Activated T-cell treated with anti-CD3 and anti-CD28 coated beads, Interleukin-2, amount 50 U/mL, for 24 hours (primary cell): Measurements from ENCODE around the gene SORL1.
A peak's percentile ranks its signal among the peaks of the same experiment; 100 is the strongest.
"Not testable (repeated sequence)": the region's sequence is repeated elsewhere in the genome, so short reads cannot be mapped to it uniquely, and the experiment has no call there.

Experiments used
- DNase-seq: peaks from one replicate; pipeline ENCODE4 v3.0.0-alpha.2; 2020
- H3K27ac Mint-ChIP-seq: 2 replicates; pipeline ENCODE4 v1.8.0; 2020; ENCODE audit warnings: mild to moderate bottlenecking, mixed read lengths
- H3K27me3 Mint-ChIP-seq: 2 replicates; pipeline ENCODE4 v1.8.0; 2020; ENCODE audit warnings: mixed read lengths
- H3K36me3 Mint-ChIP-seq: 2 replicates; pipeline ENCODE4 v1.8.0; 2020; ENCODE audit warnings: low read depth, mixed read lengths
- H3K4me1 Mint-ChIP-seq: 2 replicates; pipeline ENCODE4 v1.8.0; 2020; ENCODE audit warnings: low read depth, mixed read lengths
- H3K4me3 Mint-ChIP-seq: 2 replicates; pipeline ENCODE4 v1.8.0; 2020; ENCODE audit warnings: mild to moderate bottlenecking, moderate library complexity, mixed read lengths
- H3K9me3 Mint-ChIP-seq: 2 replicates; pipeline ENCODE4 v1.8.0; 2020; ENCODE audit warnings: mixed read lengths

The SORL1 gene

DNA sequence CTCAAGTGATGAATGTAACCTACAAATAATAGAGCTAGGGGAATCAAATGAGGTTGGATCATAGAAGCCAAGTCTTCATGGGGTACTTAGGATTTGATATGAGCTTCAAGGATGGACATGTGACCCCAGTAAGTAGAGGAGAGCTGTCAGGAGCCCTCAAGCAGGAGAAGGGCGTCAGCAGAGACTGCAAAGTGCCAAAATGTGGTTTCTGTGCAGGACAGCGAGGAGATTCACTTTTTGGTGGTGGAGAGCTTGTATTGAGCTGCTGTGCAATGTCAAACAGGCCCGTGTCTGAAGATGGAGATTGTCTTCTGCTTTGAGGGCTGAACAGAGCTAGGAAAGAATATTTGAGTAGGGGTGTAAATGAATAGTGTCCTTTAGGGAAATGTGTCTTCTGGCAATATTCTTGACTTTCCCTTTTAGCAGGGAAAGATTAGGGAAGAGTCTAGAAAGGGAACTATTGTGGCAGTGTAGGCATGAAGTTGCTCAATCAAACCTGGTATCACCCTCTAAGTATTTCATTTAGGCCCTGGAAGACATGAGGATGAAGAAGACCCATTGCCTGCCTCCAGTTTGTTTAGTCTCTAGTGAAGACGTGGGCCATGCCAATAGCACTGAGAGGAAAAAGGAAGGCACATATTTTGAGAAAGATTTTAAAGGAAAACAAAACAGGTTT is 31.8 kb downstream of the SORL1 start:
- no peak for DNase-seq
- no peaks in the 10 kb centered on the region for H3K27me3 Mint-ChIP-seq
- H3K36me3 Mint-ChIP-seq: peaks cover 55% of the 10 kb centered on the region
- no peaks in the 10 kb centered on the region for H3K9me3 Mint-ChIP-seq
- H3K4me3 Mint-ChIP-seq: no peak overlapping the region
- H3K27ac Mint-ChIP-seq: peak overlapping the region; percentile 93
- H3K4me1 Mint-ChIP-seq: peaks cover 68% of the 10 kb centered on the region

DNA sequence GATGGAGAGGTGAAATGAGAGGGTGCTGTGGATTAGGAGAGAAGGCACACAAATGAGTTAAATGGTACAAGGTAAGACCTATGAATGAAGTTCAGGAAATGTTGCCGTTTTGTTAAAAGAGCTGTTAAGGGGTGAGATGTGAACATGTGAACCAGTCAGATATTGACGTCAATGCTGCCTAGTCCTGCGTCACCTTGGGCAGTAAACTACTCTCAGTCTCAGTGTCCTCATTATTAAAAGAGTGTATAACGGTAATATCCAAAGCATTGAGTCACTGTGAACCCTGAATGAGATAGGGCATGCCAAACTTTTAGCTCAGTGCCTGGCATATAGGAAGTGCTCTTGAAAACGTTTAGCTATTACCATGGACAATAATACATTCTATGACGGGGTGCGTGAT is 33.1 kb downstream of the SORL1 start:
- Mint-ChIP-seq H3K27me3 (no peaks in the 10 kb centered on the region), H3K4me1 (peaks cover 70% of the 10 kb centered on the region), H3K9me3 (no peaks in the 10 kb centered on the region), H3K4me3 (no peak overlapping the region), H3K27ac (peak overlapping the region; percentile 3), H3K36me3 (peaks cover 57% of the 10 kb centered on the region)
- no peak for DNase-seq

DNA sequence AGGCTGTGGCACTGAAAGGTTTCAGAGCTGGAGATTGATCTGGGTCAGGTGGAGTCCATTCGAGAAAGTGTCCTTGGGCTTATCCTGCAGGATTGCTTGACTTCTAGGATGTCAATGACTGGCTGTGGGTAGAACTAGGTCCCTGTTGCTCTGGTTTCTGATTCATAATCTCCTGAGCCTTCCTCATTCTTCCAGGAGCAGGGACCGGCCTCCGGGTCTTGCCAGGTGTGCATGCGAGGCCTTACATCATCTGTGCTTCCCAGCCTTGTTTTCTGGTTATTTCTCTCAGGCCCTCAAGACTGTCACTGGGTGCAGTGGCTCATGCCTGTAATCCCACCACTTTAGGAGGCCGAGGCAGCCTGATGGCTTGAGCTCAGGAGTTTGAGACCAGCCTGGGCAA is 33.9 kb downstream of the SORL1 start:
- no peaks in the 10 kb centered on the region for H3K27me3 Mint-ChIP-seq
- H3K27ac Mint-ChIP-seq: peak overlapping the region; percentile 20
- H3K4me3 Mint-ChIP-seq: no peak overlapping the region
- H3K9me3 Mint-ChIP-seq: no peaks in the 10 kb centered on the region
- peaks cover 61% of the 10 kb centered on the region for H3K36me3 Mint-ChIP-seq
- DNase-seq: no peak
- peaks cover 71% of the 10 kb centered on the region for H3K4me1 Mint-ChIP-seq

- Mint-ChIP-seq H3K27ac (peak overlapping the region; percentile 12), H3K4me3 (no peak overlapping the region), H3K36me3 (peaks cover 70% of the 10 kb centered on the region), H3K4me1 (peaks cover 71% of the 10 kb centered on the region), H3K9me3 (no peaks in the 10 kb centered on the region), H3K27me3 (no peaks in the 10 kb centered on the region)
- DNase-seq: no peak
Measured at GRCh38 chr11:121487191-121487590, 35.1 kb downstream of the SORL1 start.

- Mint-ChIP-seq H3K27me3 (no peaks in the 10 kb centered on the region), H3K36me3 (peaks cover 74% of the 10 kb centered on the region), H3K27ac (peak overlapping the region; percentile 22), H3K4me3 (no peak overlapping the region), H3K9me3 (no peaks in the 10 kb centered on the region), H3K4me1 (peaks cover 61% of the 10 kb centered on the region)
- DNase-seq: no peak
Measured at GRCh38 chr11:121488170-121488569, 36.1 kb downstream of the SORL1 start.

- no peak for DNase-seq
- Mint-ChIP-seq H3K27ac (no peak overlapping the region), H3K36me3 (peaks cover 77% of the 10 kb centered on the region), H3K27me3 (no peaks in the 10 kb centered on the region), H3K9me3 (no peaks in the 10 kb centered on the region), H3K4me1 (peaks cover 60% of the 10 kb centered on the region), H3K4me3 (no peak overlapping the region)
Measured at GRCh38 chr11:121488641-121489040, 36.5 kb downstream of the SORL1 start.

GRCh38 chr11:121489823-121490222 is 37.7 kb downstream of the SORL1 start:
- Mint-ChIP-seq H3K4me3 (no peak overlapping the region), H3K9me3 (no peaks in the 10 kb centered on the region), H3K36me3 (peaks cover 71% of the 10 kb centered on the region), H3K27me3 (no peaks in the 10 kb centered on the region), H3K27ac (peak overlapping the region; percentile 48), H3K4me1 (peaks cover 61% of the 10 kb centered on the region)
- DNase-seq: no peak

GRCh38 chr11:121494355-121495099 is 42.4 kb downstream of the SORL1 start:
- Mint-ChIP-seq H3K9me3 (no peaks in the 10 kb centered on the region), H3K4me1 (peaks cover 61% of the 10 kb centered on the region), H3K36me3 (peaks cover 73% of the 10 kb centered on the region), H3K27me3 (no peaks in the 10 kb centered on the region), H3K27ac (peak overlapping the region; percentile 87), H3K4me3 (peak overlapping the region; percentile 19)
- no peak for DNase-seq

DNA sequence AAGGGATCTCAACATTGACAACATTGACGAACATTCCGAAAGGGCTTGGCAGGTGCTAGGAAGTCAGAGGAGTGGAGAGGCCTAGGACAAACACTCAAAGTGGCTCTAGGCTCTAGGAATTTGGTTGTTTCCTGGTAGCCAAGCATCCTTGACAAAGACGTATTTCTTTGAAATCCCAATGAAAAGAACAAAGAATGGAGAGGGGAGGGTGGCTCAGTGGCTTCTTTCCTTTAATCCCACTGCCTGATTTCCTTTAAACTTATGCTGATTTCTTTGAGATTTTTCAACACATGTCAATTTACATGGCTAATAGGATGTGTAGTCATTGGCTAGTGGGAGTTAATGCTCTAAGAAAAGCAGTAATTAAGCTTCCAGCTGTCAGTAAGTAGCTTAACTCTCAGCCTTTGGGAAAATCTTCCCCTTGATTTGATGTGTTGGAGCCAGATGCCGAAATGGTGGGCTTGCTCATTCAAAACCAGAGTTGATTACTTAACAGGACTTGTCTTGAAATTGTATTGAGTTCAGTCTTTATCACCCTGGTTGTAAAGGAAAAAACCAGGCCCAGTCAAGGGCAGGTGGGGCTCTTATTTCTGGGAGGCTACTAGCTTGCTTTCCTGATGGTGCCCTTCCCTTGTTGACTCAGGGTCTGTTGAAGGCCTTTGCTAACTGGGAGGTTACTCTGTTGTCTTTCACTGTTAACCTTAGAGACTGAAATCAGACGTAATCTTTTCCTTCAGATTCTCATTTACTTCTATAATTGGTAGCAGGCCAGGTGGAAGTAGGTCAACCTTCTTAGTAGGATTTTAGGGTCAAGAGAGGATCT is 45.3 kb downstream of the SORL1 start:
- Mint-ChIP-seq H3K4me1 (peaks cover 64% of the 10 kb centered on the region), H3K27ac (no peak overlapping the region), H3K27me3 (no peaks in the 10 kb centered on the region), H3K9me3 (peaks cover 4% of the 10 kb centered on the region), H3K4me3 (no peak overlapping the region), H3K36me3 (peaks cover 75% of the 10 kb centered on the region)
- DNase-seq: no peak

- H3K4me1 Mint-ChIP-seq: peaks cover 61% of the 10 kb centered on the region
- peak overlapping the region; percentile 54 for H3K27ac Mint-ChIP-seq
- peaks cover 4% of the 10 kb centered on the region for H3K9me3 Mint-ChIP-seq
- peaks cover 86% of the 10 kb centered on the region for H3K36me3 Mint-ChIP-seq
- no peaks in the 10 kb centered on the region for H3K27me3 Mint-ChIP-seq
- H3K4me3 Mint-ChIP-seq: no peak overlapping the region
- DNase-seq: no peak
Measured at GRCh38 chr11:121499405-121499804, 47.3 kb downstream of the SORL1 start.

DNA sequence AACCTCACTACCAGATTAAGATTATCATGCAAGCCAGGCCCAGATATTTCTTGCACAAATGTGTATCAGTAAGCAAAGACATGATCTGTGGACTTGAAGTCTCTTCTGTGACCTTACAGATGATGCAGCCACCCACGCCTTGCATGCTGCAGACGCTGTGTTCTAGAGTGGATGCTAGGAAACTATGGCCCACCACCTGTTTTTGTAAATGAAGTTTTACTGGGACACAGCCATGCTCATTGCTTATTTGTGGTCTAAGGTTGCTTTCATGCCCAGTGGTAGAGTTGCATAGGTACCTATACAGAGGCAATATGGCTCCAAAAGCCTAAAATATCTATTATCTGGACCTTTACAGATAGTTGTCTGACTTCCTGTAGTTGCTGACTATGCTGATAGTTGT is 48.2 kb downstream of the SORL1 start:
- DNase-seq: no peak
- peaks cover 59% of the 10 kb centered on the region for H3K4me1 Mint-ChIP-seq
- H3K36me3 Mint-ChIP-seq: peaks cover 94% of the 10 kb centered on the region
- no peak overlapping the region for H3K27ac Mint-ChIP-seq
- H3K9me3 Mint-ChIP-seq: peaks cover 9% of the 10 kb centered on the region
- H3K27me3 Mint-ChIP-seq: no peaks in the 10 kb centered on the region
- no peak overlapping the region for H3K4me3 Mint-ChIP-seq

DNA sequence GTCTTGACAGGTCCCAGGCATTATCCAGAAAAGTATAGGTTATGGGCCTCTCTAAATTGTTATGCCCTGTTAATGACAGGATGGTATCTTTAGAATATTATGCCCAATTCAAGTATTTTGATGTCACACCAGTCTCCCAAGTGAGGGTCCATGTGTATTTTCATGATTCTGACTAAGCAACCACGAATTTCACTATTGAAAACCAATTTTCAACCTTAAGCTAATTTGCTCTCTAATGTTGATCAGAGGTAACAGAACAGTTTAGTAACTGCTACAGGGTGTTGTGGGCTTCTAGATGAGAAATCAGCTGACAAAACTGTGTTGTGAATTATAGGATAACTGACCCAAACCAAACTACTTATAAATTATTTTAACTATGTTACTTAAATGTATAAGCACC is 48.6 kb downstream of the SORL1 start:
- H3K4me3 Mint-ChIP-seq: no peak overlapping the region
- H3K36me3 Mint-ChIP-seq: peaks cover 94% of the 10 kb centered on the region
- no peak for DNase-seq
- H3K27ac Mint-ChIP-seq: peak overlapping the region; percentile 42
- no peaks in the 10 kb centered on the region for H3K27me3 Mint-ChIP-seq
- H3K4me1 Mint-ChIP-seq: peaks cover 54% of the 10 kb centered on the region
- H3K9me3 Mint-ChIP-seq: peaks cover 12% of the 10 kb centered on the region

- Mint-ChIP-seq H3K27ac (no peak overlapping the region), H3K4me3 (no peak overlapping the region), H3K36me3 (peaks cover 92% of the 10 kb centered on the region), H3K9me3 (peaks cover 22% of the 10 kb centered on the region), H3K27me3 (no peaks in the 10 kb centered on the region), H3K4me1 (peaks cover 52% of the 10 kb centered on the region)
- no peak for DNase-seq
Measured at GRCh38 chr11:121503051-121503450, 50.9 kb downstream of the SORL1 start.

DNA sequence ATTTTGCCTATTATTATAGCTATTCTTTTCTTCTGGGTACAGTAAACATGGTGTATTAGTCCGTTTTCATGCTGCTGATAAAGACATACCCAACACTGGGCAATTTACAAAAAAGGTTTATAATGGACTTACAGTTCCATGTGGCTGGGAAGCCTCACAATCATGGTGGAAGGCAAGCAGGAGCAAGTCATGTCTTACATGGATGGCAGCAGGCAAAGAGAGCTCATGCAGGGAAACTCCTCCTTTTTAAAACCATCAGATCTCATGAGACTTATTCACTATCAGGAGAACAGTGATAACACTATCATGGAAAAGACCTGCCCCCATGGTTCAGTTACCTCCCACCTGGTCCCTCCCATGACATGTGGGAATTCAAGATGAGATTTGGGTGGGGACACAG is 54.1 kb downstream of the SORL1 start:
- Mint-ChIP-seq H3K9me3 (peaks cover 22% of the 10 kb centered on the region), H3K36me3 (peaks cover 90% of the 10 kb centered on the region), H3K4me1 (peaks cover 53% of the 10 kb centered on the region)
- H3K27me3 Mint-ChIP-seq, DNase-seq, H3K4me3 Mint-ChIP-seq, H3K27ac Mint-ChIP-seq: not testable (repeated sequence)

- Mint-ChIP-seq H3K4me3 (no peak overlapping the region), H3K27me3 (no peaks in the 10 kb centered on the region), H3K9me3 (peaks cover 19% of the 10 kb centered on the region), H3K36me3 (peaks cover 90% of the 10 kb centered on the region), H3K4me1 (peaks cover 64% of the 10 kb centered on the region), H3K27ac (peak overlapping the region; percentile 29)
- no peak for DNase-seq
Measured at GRCh38 chr11:121508449-121508848, 56.3 kb downstream of the SORL1 start.
